Rectal smooth muscle tissue (tissue), 1 donor: ENCODE data around the gene CLHC1.

Experiments used
- H3K27ac ChIP-seq: one replicate; pipeline ENCODE4 v1.7.0; 2013; ENCODE audit warnings: low read depth, low read length, inconsistent platforms
- H3K27me3 ChIP-seq: one replicate; pipeline ENCODE4 v1.7.0; 2013; ENCODE audit warnings: low read length; ENCODE audit not compliant: control insufficient read depth, insufficient read depth
- H3K36me3 ChIP-seq: one replicate; pipeline ENCODE4 v1.7.0; 2013; ENCODE audit warnings: low read length; ENCODE audit not compliant: control insufficient read depth, insufficient read depth
- H3K4me1 ChIP-seq: one replicate; pipeline ENCODE4 v1.7.0; 2013; ENCODE audit warnings: low read length; ENCODE audit not compliant: control insufficient read depth, insufficient read depth
- H3K4me3 ChIP-seq: one replicate; pipeline ENCODE4 v1.7.0; 2013; ENCODE audit warnings: low read length
- H3K9ac ChIP-seq: one replicate; pipeline ENCODE4 v1.7.0; 2013; ENCODE audit warnings: low read length

CLHC1 gene

DNA sequence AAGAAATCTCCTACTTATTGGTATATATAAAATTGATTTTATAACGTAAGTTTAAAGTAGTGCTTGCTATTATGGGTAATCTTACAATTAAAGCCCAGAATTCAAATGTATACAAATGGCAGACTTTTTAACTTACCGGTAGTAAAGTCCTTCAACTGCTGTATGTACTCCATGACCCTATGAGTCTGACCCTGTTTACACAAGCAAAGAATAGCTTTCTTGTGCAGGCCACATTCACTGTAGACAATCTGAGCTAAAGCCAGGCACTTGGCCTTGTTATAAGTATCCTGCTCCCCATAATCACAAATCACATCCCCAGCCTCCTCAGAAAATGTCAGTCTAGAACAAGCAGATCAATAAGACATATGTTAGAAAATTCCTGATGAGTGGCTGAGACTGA, 51.7 kb downstream of the CLHC1 start:
- no peaks in the 10 kb centered on the region for H3K27me3 ChIP-seq
- H3K9ac ChIP-seq = no peak overlapping the region
- H3K27ac ChIP-seq = no peak overlapping the region
- no peak overlapping the region for H3K4me3 ChIP-seq
- H3K4me1 ChIP-seq = no peaks in the 10 kb centered on the region
- H3K36me3 ChIP-seq = no peaks in the 10 kb centered on the region

DNA sequence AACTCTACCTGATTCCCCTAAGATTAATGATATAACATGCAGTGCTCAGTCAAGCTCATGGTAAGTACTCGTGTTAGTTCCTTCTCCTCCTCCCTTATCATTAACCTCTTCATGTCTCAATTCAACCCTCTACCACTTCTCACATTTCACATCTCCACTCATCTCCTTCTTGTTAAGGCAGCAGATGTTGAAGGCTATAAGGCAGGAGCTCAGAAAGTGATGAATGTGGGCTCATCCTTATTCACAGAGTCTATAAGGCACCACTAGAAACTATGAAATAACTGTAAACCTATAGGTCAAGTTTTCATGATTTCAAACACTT, 56.0 kb downstream of the CLHC1 start:
- Histone ChIP-seq H3K36me3 (no peaks in the 10 kb centered on the region), H3K4me3 (no peak overlapping the region), H3K9ac (no peak overlapping the region), H3K4me1 (no peaks in the 10 kb centered on the region), H3K27ac (no peak overlapping the region), H3K27me3 (no peaks in the 10 kb centered on the region)

DNA sequence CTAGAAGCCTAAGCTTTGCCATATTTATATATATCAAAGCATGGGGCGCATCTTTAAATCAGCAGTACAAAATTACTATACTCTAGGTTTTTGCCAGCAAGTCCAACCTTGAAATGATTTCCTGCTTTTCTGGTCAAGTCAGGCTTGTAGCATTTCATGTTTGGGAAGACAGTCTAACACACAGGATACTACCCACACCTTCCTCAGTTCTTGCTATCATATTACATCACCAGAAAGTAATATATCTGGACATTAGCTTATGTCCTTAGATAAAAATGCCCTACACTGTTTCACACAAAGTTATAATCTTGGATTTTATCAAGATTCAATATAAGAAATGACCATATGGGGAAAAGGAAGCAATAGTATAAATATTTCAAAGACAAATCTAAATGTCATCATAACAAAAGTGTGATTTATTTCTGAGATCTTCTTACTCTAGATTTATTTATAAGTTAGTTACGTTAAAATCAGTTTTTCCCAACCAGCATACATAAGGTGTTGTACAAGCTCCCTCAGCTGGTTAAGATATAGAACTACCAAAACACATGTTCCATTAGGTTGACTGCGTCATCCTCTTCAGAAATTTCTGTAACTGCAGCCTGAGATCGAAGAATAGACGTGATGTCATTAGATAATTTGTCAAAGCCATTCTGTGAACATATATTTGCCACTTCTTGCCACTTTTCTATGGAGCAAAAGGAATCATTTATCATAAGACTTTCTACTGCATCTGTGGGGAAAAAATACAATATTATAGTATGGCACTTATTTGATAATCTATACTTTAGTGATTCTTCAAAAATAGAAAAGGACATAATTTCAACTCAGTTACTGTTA, 56.6 kb downstream of the CLHC1 start:
- H3K27me3 ChIP-seq = no peaks in the 10 kb centered on the region
- no peak overlapping the region for H3K9ac ChIP-seq
- no peak overlapping the region for H3K4me3 ChIP-seq
- no peaks in the 10 kb centered on the region for H3K4me1 ChIP-seq
- no peaks in the 10 kb centered on the region for H3K36me3 ChIP-seq
- no peak overlapping the region for H3K27ac ChIP-seq

DNA sequence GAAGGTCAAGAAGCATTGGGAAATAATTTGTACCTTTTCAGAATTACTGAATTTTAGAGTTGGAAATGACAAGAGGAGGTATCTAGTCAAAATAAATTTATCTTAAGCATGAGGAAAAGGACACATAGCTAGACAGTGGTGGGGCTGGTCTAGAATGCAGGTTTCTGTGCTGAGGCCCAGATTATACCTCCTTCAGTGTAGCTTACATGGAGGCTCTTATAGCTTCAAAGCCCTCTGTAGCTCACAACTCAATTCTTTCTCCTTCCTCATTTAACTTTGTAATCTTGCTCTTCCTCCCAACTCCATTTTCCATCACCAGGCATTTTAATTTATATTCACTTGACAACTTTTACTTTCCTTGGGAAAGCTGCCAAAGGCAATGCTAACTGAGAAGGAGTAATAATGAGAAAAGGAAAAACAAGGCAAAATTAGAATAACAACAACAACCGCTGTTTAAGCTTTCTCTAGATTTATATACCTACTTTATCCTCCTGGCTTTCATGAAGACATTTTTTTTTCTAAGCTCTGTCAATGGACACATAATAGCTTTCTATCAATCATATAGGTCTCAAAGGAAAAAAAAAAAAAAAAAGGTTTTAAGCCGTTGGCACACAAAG, 58.5 kb downstream of the CLHC1 start:
- no peaks in the 10 kb centered on the region for H3K36me3 ChIP-seq
- H3K9ac ChIP-seq = no peak overlapping the region
- H3K4me3 ChIP-seq = no peak overlapping the region
- H3K27ac ChIP-seq = no peak overlapping the region
- H3K4me1 ChIP-seq = no peaks in the 10 kb centered on the region
- H3K27me3 ChIP-seq = no peaks in the 10 kb centered on the region

DNA sequence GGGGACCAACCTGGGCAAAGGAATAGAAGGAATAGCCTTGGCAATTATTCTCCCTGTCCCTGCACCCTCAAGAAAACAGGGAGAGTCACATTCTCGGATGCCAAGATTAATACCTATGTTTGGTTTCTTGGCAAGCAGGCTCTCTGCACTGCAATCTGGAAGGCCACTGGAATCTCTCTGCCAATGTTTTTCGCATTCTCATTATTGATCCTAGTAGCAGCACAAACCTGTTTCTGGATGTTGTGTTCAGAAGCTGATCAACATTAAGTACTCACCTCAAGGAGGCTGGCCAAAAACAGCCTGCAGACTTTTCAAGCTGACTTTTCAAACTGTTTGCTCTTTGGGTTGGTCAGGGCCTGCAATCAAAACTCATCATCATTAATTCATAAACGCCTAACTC, 62.2 kb downstream of the CLHC1 start:
- H3K4me3 ChIP-seq = no peak overlapping the region
- H3K27ac ChIP-seq = no peak overlapping the region
- no peaks in the 10 kb centered on the region for H3K27me3 ChIP-seq
- H3K4me1 ChIP-seq = no peaks in the 10 kb centered on the region
- no peak overlapping the region for H3K9ac ChIP-seq
- H3K36me3 ChIP-seq = no peaks in the 10 kb centered on the region

DNA sequence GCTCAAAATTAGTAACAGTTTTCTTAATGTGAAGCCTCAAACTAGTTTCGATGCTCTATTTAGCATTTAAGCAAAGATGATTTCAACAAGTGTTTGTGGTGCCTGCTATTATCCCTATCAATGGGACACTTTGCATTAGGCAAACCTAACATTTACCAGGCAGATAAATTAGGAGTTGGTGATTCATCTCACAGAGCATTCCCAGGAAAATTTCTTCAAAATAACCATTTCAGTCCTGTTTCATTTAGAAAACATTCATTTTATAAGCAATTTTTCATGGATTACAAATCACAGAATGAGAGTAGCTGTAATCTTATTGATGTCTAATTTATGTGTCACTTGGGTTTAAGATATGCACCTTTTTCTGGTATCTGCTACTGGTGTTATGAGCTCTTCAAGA, 62.7 kb downstream of the CLHC1 start:
- no peak overlapping the region for H3K9ac ChIP-seq
- H3K4me1 ChIP-seq = no peaks in the 10 kb centered on the region
- no peaks in the 10 kb centered on the region for H3K27me3 ChIP-seq
- no peak overlapping the region for H3K27ac ChIP-seq
- H3K36me3 ChIP-seq = no peaks in the 10 kb centered on the region
- H3K4me3 ChIP-seq = no peak overlapping the region

DNA sequence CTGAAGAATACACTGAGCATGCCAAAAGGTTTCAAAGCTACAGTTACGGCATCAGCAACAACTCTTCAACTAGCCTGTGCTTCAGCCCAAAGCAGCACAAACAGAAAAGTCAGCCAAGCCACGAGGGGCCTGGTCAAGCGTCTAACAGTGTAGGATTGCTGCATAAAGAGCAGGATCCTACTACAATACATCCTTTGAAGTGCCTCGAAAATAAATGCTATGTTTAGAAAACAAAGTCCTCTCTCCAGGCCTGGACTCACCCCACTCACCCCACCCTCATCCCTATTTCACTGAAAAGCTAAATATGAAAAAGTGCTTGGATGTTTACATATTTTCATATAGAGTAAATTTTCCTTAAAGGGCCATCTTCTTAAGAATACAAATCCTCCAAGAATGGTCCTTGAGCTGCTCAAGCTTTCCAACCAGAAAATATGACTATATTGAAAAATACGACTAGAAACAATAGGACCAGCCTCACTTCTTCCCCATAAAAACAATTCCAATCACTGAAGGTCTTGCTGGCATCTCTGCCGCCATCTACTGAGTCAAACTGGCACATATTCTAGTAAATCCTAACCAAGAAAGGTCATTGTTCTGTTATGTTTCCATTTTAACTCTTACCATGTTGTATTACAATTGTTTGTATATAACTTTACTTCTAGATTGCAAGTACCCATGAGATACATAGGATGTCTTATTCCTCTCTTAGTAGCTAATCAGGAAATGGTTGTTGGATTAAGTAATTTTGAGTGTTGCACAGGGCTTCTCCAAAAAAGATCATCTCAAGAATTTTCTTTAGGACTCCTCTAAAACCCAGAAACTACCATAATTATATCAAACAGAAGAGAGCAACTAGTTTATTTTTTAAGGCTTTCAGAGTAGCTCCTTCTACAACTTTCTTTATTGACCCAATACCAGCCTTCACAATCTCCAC, 63.6 kb downstream of the CLHC1 start:
- H3K9ac ChIP-seq = no peak overlapping the region
- H3K4me3 ChIP-seq = no peak overlapping the region

DNA sequence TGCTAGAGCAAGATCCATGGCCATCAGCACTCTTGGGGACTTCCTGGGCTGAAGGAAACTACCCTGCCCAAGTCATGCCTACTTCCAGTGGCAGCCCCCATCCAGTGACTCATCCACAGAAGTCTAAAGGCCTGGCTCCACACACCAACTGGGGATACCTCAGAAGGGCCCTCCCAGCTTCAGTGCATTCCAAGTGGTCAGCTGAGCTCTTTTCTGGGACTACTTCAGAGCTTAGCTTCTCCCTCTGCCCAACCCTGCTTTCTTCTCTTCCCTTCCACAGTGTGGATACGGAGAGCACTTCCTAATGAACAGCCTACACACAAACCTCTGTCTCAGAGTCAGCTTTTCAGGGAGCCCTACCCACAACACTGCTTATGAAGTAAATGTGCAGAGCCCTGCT, 66.5 kb downstream of the CLHC1 start:
- H3K27me3 ChIP-seq = no peaks in the 10 kb centered on the region
- no peak overlapping the region for H3K4me3 ChIP-seq
- H3K9ac ChIP-seq = no peak overlapping the region
- H3K4me1 ChIP-seq = peaks cover 6% of the 10 kb centered on the region
- H3K27ac ChIP-seq = no peak overlapping the region
- no peaks in the 10 kb centered on the region for H3K36me3 ChIP-seq

More for the DNA sequence above, 63.6 kb downstream of the CLHC1 start:
- Histone ChIP-seq H3K27ac (peak overlapping the region; percentile 60), H3K27me3 (no peaks in the 10 kb centered on the region), H3K4me1 (peaks cover 2% of the 10 kb centered on the region), H3K36me3 (no peaks in the 10 kb centered on the region)

DNA sequence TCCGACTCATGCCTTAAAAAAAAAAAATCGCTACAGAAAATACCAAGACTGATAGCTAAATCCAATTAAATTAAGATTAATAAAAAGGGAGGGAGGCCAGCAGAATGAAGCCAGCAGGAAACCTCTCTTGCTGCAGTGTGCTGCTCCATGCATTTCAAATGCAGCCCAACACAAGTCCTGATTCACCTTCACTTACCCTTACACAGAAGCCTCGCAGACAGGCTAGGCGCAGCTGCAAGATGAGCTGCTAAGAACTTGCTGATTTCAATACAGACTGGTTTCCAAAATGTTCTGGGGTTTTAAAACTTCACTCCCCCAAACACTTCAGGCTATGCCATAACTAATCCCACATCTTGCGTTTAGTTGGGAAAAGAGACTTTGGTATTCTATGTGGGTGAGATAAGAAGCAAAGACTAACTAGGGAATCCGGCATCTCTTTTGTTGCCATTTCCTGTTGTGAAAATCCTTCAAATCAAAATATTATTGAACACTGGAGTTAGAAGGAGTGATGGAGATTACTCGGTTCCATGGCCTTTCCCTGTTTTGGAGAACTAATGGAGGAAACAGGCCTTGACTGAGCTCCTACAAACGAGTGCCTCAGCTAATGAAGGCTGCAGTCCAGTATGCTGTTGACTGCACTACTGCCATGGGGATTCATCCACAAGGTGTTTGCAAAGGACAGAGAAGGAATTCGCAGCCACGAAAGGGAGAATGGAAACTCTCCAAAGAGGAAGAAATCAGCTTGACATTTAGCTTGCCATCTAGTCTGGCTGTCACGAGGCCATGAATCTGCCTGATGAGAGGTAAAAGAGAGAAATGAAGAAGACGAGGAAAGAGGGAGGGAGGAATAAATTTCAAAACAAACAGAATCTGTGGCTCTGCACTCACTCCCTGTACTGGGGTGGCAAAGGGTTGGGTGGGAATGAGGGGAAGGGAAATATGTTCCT, 67.3 kb downstream of the CLHC1 start:
- H3K4me1 ChIP-seq = peaks cover 6% of the 10 kb centered on the region

DNA sequence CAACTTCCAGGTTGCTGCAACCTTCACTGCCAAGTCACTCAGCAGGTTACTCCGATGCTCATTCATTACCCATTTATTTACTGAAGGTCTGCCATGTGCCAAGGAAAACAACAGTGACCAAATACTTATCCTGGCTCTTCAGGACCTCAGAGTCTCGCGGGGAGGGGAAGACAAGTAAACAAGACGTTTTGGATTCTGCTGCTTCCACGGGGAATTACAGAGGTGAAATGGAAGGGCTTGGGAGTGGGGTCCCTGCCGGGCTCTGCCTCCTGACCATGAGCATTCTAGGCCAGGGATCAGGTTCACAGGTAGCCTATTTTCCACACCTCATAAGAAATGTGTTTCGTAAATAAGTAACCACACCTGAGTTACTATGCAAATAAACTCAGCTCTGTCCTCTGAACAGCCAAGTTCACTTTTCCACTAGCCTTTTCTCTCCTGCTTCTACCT, 68.1 kb downstream of the CLHC1 start:
- peaks cover 10% of the 10 kb centered on the region for H3K4me1 ChIP-seq
- no peak overlapping the region for H3K27ac ChIP-seq
- no peaks in the 10 kb centered on the region for H3K27me3 ChIP-seq
- no peaks in the 10 kb centered on the region for H3K36me3 ChIP-seq
- H3K4me3 ChIP-seq = no peak overlapping the region
- H3K9ac ChIP-seq = no peak overlapping the region

More for the DNA sequence above, 67.3 kb downstream of the CLHC1 start:
- Histone ChIP-seq H3K9ac (no peak overlapping the region), H3K27me3 (no peaks in the 10 kb centered on the region), H3K36me3 (no peaks in the 10 kb centered on the region), H3K27ac (no peak overlapping the region), H3K4me3 (no peak overlapping the region)

DNA sequence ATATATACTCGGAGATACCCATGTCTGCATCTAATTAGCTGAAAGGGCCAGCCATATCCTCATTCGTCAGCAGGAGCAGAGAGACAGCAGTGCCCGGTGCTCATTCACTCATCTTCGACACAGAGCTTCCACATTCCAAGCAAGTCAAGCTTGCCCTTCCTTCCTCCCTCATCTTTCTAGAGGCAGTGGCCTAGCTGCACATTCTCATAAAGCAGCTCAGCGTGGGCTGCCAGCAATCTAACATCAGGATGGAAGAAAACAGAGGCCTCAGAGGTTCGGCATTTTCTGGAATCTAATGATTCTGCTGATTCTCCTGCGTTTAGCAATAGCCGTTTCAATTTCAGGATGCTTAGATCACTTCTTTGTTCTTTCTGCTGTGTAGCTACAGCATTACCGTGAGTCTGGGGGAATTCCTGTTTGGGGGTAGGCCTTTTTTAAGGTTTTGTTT, 68.8 kb downstream of the CLHC1 start:
- peaks cover 10% of the 10 kb centered on the region for H3K4me1 ChIP-seq
- no peaks in the 10 kb centered on the region for H3K36me3 ChIP-seq
- no peak overlapping the region for H3K27ac ChIP-seq
- no peak overlapping the region for H3K4me3 ChIP-seq
- no peak overlapping the region for H3K9ac ChIP-seq
- H3K27me3 ChIP-seq = no peaks in the 10 kb centered on the region
